ENCODE measurements around the gene RGS12. TPM values are rescaled to one million over a fixed set of nuclear protein-coding genes. Genes with fewer than 3 reads are reported as not detected.

Gene RGS12
- polyA plus RNA-seq, 2 of the 4 experiments (the other 2 are of a cell fraction) = 7.4 to 8.9 TPM

- FAIRE-seq = no peak
- Histone ChIP-seq H3K9me3 (no peaks in the 10 kb centered on the region), H3K4me3 (no peak overlapping the region), H3K4me2 (no peak overlapping the region), H3K4me1 (no peaks in the 10 kb centered on the region), H3K27ac (no peak overlapping the region)
- WGBS (ENCODE audit: missing lambda C conversion rate) = 65% methylated on average over 19 of the region's 23 CpGs
- ChIA-PET CTCF (no interaction called here), POLR2A (no interaction called here)
- ATAC-seq = peak; percentile 19 to 38; a peak in 2 of 6 replicates
- no peak for DNase-seq (ENCODE audit: low read depth in 1 of 2, low spot score in 1 of 2)
- no peak for TF ChIP-seq BHLHE40 (IDR thresholded peaks at IDR 0.05; ENCODE audit: low read depth, low read length)
- TF ChIP-seq CBX8 (IDR thresholded peaks at IDR 0.05) = no peak
- TF ChIP-seq JUN (IDR thresholded peaks at IDR 0.05) = no peak
- no peak for TF ChIP-seq MYC (IDR thresholded peaks at IDR 0.05; ENCODE audit: borderline replicate concordance, low read length)
- TF ChIP-seq HOXB5 (CRISPR knock-in tag; IDR thresholded peaks at IDR 0.05) = no peak
- TF ChIP-seq TP53 (CRISPR knock-in tag; IDR thresholded peaks at IDR 0.05) = no peak
- no peak for TF ChIP-seq GATA3 (IDR thresholded peaks at IDR 0.05; ENCODE audit: borderline replicate concordance)
- no peak for TF ChIP-seq CBX2 (IDR thresholded peaks at IDR 0.05; ENCODE audit: borderline replicate concordance, low read depth)
- TF ChIP-seq NR3C1 (IDR thresholded peaks at IDR 0.05) = no peak
- TF ChIP-seq POLR2AphosphoS2 (conservative IDR thresholded peaks at IDR 0.05; ENCODE audit: low read length) = no peak
- TF ChIP-seq RAD21 (conservative IDR thresholded peaks at IDR 0.05 in 1 of 2, IDR thresholded peaks at IDR 0.05 in 1 of 2) = no peak
- no peak for TF ChIP-seq JUNB (IDR thresholded peaks at IDR 0.05)
- TF ChIP-seq ZC3H11A (IDR thresholded peaks at IDR 0.05) = no peak
- no peak for TF ChIP-seq MAX (IDR thresholded peaks at IDR 0.05)
- TF ChIP-seq CHD2 (IDR thresholded peaks at IDR 0.05; ENCODE audit: low read length, partially characterized antibody) = no peak
These were observed 30.4 kb upstream of the RGS12 start for GRCh38 chr4:3262208-3263052.

- no peak for FAIRE-seq
- peak; percentile 30 to 39; a peak in 2 of 6 replicates for ATAC-seq
- WGBS (ENCODE audit: missing lambda C conversion rate) = 59% methylated on average over 20 of the region's 28 CpGs
These were observed 29.6 kb upstream of the RGS12 start for GRCh38 chr4:3263053-3263875.

More at GRCh38 chr4:3263053-3263875, 29.6 kb upstream of the RGS12 start:
- ChIA-PET POLR2A (no interaction called here), CTCF (no interaction called here)
- Histone ChIP-seq H3K27ac (no peak overlapping the region), H3K9me3 (no peaks in the 10 kb centered on the region), H3K4me1 (no peaks in the 10 kb centered on the region), H3K4me3 (no peak overlapping the region), H3K4me2 (no peak overlapping the region)
- no peak for TF ChIP-seq CTCF (IDR thresholded peaks at IDR 0.05)
- TF ChIP-seq CBX2 (IDR thresholded peaks at IDR 0.05; ENCODE audit: borderline replicate concordance, low read depth) = no peak
- TF ChIP-seq RAD21 (conservative IDR thresholded peaks at IDR 0.05 in 1 of 2, IDR thresholded peaks at IDR 0.05 in 1 of 2) = no peak
- no peak for TF ChIP-seq MAFK (IDR thresholded peaks at IDR 0.05; ENCODE audit: partially characterized antibody)
- no peak for TF ChIP-seq PBX3 (IDR thresholded peaks at IDR 0.05)
- TF ChIP-seq TFCP2L1 (CRISPR knock-in tag; IDR thresholded peaks at IDR 0.05) = no peak
- no peak for TF ChIP-seq ELK1 (IDR thresholded peaks at IDR 0.05; ENCODE audit: low read depth, low read length)
- TF ChIP-seq HOXB13 (CRISPR knock-in tag; IDR thresholded peaks at IDR 0.05; ENCODE audit: low read depth) = no peak
- TF ChIP-seq FOXS1 (CRISPR knock-in tag; IDR thresholded peaks at IDR 0.05) = no peak
- TF ChIP-seq ZC3H11A (IDR thresholded peaks at IDR 0.05) = no peak
- TF ChIP-seq HOXB5 (CRISPR knock-in tag; IDR thresholded peaks at IDR 0.05) = no peak
- no peak for TF ChIP-seq E2F6 (IDR thresholded peaks at IDR 0.05; ENCODE audit: borderline replicate concordance, low read depth)
- TF ChIP-seq ZFP36 (IDR thresholded peaks at IDR 0.05; ENCODE audit: borderline replicate concordance, partially characterized antibody) = no peak
- no peak for TF ChIP-seq MAX (IDR thresholded peaks at IDR 0.05)
- no peak for TF ChIP-seq RNF2 (IDR thresholded peaks at IDR 0.05; ENCODE audit: borderline replicate concordance, low read depth)
- no peak for TF ChIP-seq POLR2A (IDR thresholded peaks at IDR 0.05; ENCODE audit: low read length)
- TF ChIP-seq RFX5 (IDR thresholded peaks at IDR 0.05) = no peak
- no peak for TF ChIP-seq CEBPB (IDR thresholded peaks at IDR 0.05)
- TF ChIP-seq FOSB (CRISPR knock-in tag; IDR thresholded peaks at IDR 0.05) = no peak
- no peak for TF ChIP-seq CBX8 (IDR thresholded peaks at IDR 0.05)
- DNase-seq (ENCODE audit: low read depth in 1 of 2, low spot score in 1 of 2) = no peak

Data from A549 (cell line).